Stimulated activated CD8-positive, alpha-beta memory T cell treated with anti-CD3 and anti-CD28 coated beads, Interleukin-15, amount 100 ng/mL, for 1 hour (primary cell): ENCODE results near the gene ADGRF5.

Experiments used
- DNase-seq: peaks from one replicate; pipeline ENCODE4 v3.0.0-alpha.2; 2020; ENCODE audit warnings: low read depth

Gene ADGRF5

DNA sequence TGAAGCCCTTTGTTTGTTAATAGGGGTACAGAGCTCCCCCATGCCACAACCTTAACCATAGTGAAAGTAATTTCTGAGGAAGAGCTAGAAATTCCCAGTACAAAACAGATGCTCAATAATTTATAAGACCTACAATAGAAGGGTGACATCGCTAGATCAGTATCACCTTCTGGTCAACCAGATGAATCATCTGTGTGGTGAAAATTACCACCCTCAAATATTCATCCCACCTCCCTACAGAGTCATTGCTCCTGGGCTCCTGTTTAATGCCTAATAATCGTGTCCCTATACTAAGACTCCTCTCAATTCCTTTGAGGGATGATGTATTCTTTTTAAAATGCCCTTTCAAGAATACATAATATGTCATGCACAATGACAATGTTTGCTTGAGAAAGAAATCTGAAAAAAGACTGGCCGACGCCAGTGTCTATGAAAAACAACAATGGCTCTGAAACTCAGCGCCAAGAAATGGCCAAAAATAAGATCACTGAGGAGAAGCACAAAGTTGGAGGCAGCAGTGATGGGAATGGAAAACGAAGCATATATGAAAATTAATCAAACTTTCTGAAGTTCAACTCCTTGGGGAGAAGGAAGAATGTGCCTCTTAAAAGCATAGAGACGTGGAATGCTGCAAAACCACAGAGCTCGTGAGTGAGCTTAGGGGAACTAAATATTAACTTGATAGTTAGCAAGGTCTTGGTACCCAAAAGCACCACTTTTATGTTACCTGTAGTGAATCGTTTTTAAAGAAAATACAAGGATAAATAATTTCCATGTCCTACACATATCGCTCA is 11.0 kb upstream of the ADGRF5 start:
- no peak for DNase-seq

DNA sequence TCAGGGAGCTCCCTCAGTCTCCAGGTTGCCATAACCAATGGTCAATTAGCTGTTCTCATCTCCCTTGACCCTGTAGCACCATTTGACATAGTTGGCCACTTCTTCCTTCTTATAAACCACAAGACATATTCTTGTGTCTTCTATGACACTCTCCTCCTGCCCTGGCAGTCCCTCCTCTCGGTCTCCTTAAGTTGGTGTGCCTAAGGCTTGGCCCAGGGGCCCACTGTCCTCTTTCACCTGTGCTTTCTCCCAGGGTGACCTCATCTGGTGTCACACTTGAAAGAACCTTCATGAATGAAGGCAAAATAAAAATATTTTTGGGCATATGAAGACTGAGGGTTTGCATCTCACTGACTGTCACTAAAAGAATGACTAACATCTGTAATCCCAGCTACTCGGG is 9.7 kb upstream of the ADGRF5 start:
- DNase-seq, result no peak

DNA sequence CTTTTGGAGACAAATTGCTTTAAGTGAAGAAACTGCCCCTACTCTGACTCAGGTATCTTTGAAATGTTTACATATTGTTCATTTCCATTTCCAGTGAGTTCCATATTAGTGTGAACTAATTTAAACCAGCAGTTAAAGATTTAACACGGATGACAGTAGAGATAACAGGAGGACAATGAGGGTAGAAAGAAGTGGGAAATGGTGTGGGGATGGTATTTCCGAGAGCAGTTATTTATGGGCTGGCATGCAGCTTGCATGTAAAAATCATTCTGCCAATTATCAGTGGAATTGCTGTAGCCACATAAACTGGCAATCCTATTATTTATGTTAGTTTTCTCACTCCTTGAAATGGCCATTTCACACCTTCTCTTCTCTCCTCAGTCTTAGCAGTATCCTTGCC is 8.6 kb upstream of the ADGRF5 start:
- no peak for DNase-seq

DNA sequence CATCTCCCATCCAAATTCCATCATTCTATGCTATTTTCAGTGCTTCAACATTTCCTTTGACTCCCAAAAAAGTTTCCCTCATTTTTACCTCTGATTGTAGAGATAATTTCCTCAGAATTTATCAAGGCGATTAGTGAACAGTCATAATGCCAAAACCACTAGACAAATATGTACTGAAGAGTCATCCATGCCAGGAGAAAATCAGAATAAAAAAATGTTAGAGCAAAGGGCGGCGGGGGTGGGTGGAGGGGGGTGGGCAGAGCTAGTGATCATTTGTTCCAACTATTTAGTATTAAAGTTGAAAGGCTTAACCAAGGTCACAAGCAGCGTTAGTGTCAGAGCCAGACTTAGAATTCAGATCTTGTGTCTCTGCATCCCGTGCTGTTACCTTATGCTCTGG is 5.3 kb upstream of the ADGRF5 start:
- DNase-seq, result no peak

DNA sequence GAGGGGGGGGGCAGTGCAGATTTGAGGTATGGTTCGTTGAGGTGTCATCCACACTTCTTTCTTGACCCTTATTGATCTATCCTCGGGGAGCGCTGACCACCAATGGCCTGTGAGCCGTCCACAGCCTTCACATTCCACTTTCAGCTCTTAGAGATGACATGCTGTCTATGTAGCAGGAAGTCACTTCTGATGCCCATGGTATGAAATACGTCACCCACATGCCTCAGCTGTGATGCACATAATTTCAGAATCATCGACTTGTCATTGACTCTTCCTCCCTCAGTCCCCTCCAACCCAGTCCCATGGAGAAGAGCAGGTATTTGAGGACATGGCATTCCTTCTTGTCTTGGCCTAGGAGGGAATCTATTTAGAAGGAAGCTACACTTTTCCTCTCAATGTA is 4.7 kb upstream of the ADGRF5 start:
- DNase-seq, result no peak

DNA sequence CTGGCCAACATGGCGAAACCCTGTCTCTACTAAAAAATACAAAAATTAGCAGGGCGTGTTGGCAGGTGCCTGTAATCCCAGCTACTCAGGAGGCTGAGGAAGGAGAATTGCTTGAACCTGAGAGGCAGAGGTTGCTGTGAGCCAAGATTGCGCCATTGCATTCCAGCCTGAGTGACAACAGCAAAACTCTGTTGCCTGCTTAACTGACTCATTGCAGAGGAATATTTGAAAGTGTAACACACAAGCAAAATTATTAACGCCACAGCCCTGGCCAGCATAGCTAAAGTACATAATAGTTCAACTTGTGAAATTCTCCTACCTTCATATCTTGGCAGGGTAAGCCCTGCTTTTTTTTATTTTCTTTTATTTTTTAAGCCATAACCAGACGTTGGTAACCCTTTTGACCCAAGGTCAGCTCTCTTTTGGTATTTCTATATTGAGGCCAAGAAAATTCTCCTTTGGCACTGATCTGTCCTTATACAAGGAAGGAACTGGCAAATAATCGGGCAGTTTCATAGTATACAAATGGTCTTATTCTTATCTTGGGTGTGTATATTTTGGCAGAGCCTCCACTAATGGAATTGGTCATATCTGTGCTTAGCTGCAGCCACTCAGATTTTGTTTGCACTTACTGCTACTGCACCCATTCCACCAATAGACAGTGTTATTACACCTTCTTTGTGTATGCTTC is 4.0 kb upstream of the ADGRF5 start:
- DNase-seq, result no peak

DNA sequence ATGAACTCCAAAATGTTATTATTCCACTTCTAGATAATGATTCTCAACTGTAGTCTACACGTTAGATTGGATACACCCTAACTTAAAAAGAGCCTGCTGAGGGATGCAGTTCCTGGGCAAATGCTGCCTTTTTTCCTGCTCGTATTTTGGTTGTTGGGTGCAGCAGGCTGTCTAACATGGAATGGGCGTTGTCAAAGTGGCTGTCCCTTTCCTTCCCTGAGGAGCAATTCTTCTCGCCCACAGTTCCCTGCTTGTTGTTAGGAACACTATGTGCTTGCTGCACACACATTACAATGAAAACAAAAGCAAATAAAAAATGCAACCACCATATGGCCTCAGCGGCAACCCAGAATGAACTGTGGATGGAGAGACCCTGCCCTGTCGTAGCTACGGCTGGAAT is 1.7 kb upstream of the ADGRF5 start:
- no peak for DNase-seq

DNA sequence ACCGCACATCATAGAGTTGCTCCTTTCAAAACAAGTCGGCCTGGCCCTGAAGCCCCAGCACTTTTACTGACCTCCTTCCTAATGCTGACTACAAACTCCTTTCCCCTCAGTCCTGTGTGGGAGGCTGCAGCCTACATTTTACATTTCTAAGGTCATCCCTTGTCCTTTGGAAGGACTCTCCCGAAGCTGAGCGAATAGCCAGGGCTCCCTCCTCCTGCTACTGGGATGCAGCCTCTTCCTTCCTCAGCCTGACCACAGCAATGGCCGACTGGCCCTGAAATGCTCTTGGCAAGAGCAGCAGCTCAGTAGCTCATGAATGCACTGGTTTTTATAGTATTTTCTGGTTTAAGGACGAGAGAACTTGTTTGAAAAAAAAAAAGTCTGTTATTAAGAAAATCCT is 679 bp downstream of the ADGRF5 start:
- DNase-seq, result no peak

DNA sequence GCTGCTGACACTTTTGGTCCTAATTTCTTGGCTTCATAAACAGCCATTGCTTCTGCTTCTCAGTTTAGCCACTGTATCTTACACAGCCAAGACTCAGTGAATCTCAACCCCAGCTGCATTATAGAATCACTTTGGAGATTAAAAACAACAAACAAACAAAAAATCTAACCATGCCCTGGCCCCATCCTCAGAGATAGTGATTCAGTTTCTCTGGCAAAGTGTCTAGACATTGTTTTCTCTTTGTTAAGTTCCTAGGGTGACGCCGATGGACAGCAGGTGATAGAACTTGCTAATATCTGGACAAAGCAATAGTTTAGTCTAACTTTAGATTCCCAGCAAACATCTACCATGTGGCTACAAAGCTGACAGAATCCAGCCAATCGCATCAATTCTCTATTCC is 2.9 kb downstream of the ADGRF5 start:
- DNase-seq, result no peak

DNA sequence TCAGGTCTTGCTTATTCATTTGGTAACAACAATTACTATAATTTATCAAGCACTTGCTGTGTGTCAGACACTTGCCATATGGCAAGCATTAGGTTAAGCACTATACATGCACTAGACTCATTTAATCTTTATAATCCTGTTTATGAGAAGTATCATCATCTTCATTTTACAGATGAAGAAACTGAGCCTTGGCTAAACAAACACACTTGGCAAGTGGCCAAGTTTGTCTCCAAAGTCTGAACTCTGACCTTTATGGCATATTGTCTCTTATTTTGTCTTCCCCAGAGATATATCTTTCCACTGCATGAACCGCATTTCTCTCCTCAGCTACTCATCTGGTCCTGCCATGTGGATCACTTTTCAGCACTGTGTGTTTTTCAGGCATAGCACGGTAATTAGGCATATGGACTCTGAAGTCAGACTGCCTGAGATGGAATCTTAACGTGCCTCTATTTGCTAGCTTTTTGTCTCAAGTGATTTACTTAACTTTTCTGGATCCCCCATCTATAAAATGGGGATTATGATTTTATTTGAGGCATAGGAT is 4.7 kb downstream of the ADGRF5 start:
- no peak for DNase-seq

DNA sequence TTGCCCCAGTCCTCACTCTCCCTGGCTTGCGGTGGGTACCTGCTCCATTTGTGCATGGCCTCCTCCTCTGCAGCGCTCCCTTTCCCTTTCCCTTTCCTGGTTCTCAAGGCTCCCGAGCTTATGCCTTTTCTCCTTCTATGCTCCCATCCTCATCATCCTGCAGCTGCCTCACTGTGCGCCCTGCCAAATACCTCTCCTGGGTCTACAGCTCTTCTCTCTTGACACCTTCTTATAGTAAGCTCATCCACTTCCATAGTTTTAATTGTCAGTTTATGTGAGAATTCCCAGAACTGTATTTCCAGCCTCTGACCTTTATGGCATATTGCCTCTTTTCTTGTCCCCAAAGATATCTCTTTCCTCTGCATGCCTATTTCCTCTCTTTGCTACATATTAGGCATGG is 5.9 kb downstream of the ADGRF5 start:
- DNase-seq, result no peak

DNA sequence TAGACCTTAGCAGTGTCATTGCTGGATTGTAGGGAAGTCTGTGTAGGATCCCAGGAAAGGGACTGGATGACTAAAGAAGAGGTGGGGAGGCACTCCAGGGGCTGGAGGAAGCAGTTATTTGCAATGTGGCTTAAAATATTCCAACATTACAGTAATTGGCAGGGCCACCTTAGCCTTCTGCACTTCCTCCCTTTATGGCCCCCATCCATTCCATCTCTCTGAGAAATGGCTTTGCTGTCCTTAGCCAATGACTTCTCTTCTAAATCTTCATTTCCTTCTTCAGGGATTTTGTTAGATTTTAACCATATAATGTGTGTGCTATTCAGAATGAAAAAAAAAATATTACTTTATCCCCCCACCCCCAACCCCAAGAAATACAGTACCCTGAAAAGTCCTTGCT is 6.4 kb downstream of the ADGRF5 start:
- no peak for DNase-seq

DNA sequence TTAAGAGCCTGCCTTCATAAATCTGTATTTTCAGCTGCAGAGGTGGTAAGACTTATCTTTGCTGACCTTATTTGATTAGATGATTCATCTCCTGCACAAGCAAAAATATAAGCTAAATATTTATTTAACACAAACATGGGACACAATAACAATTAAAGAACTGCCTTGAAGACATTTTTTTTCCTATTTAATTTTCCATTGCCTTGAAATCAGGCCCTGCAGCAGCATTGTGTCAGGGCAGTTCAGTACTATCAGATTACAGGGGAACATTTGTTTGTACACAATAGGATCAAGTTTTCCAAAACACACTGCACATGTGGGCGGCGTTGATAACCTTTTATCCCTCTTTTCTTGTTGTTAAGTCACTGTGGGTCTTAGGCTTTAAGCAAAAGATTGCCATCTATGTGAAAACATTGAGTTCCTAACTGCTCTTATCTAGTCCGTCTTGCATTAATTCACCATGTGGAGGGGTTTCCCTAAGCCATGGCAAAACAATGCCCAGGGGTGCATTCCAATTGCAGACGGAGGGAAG is 7.4 kb downstream of the ADGRF5 start:
- no peak for DNase-seq

DNA sequence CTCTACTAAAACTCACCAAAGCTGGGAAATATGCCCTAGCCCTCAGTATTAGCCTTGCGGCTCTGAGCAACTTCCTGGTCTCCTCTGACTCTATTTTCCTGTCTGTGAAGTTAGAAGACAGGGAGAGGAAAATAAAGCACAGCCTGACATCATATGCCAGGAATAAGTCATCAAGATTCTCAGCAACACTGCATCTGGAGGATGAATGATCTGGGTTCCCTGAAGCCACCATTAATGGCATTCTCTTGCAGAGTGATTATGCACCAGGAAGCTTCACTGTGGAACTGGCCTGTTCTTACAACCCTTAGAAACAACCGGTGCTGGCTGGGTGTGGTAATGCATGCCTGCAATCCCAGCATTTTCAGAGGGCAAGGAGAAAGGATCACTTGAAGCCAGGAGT is 12.4 kb downstream of the ADGRF5 start:
- DNase-seq, result no peak

DNA sequence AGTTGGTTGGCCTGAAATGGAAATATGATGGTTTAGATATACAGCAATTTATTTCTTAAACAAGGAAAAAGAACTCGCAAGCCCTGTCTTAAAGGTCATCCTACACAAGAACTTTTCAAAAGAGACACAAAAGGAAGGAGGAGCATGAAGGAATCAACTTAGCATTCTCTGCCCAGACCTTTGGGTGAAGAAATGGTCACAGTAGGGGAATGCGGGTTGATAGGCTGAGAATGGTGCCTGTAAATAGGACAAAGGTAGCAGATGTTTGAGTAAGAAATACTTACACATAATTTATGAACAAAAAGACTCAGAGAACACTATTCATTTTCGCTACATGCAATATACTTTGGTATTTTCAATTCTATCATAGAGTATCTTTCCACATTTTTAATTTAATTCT is 15.0 kb downstream of the ADGRF5 start:
- DNase-seq, result no peak

DNA sequence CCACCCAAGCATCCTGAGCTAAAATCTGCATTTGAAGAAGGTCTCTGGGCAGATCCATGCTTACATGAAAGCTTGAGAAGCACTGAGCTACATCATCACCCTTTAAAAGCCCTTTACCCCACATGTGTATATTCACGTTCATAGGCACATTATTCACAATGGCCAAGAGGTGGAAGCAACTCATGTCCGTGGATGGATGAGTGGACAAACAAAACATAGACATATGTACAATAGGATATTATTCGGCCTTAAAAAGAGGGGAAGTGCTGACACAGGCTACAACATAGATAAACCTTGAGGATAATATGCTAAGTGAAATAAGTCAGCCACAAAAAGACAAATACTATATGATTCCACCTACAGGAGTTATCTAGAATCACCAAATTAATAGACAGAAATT is 17.6 kb downstream of the ADGRF5 start:
- DNase-seq, result no peak

DNA sequence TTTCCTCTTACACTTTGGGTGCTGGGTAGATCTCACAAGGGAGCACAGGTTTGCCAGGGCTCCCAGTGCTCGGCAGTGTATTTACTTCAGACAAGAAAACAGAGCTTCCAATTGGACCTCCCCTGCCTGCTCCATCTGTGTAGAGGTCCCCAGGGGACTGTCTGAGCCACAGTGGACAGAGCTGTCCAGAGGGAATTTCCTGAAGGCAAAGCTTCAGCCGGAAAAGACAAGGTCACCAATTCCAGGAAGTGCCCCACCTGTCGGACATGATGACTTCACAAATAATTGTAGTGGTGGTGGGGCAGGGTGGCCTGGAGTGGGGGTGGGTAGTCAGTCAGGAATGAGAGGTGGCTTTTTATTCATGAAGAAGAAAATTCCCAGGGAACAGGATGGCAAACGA is 18.6 kb downstream of the ADGRF5 start:
- DNase-seq, result no peak

DNA sequence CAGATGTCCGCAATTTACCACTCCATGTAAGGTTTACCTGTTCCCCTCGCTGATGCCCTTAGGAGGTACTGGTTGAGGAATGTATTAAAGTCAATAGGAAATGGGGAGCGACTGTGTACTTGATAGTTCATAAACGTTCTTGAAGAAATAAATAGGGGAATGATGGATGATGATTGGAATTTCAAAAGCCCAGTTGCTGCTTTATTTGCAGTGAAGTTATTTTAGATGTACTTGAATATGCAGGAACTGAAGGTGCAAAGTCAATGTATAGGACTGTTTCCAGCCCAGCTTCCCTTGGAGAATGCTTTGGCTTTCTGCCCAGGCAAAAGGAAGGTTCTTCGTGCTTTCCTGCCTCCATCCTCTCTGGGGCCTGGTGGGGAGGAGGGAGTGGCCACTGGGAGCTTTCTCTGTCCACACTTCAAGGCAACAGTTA is 19.8 kb downstream of the ADGRF5 start:
- DNase-seq, result no peak

DNA sequence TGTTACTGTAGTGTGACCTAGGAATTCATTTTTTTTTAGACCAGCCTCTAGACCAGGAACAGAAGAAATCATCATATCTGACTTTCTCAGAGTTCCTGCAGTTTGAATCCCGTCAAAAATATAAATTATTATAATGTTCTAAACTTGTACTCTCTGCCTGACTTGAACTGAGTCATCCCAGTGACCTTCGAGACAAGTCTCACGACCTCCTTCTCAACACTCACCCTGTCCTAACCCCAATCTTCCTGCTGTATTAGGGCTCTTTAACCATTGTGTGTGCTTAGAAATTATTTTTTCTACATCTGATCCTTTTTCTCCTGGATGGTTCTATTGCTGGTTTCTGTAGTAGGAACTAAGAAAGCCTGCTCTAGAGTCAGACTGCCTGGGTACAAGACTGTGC is 21.5 kb downstream of the ADGRF5 start:
- no peak for DNase-seq

DNA sequence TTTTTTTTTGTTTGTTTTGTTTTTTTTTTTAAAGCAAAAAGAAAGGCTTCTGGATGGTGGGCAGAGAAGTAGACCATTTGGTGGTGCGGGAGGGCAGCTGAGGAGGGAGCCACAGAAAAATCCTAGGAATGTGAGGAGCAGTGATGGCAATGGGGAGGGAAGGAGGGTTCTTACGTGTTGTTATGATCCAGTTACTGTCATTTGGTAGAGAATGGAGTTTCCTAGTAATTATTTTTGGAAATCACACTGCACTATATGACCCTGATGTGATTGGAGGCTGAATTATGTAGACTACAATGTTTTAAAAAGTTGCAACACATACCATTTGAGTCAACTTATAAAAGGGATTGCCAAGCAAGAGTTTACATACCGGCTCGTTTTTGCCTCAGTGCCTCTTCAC is 22.1 kb downstream of the ADGRF5 start:
- DNase-seq, result no peak

DNA sequence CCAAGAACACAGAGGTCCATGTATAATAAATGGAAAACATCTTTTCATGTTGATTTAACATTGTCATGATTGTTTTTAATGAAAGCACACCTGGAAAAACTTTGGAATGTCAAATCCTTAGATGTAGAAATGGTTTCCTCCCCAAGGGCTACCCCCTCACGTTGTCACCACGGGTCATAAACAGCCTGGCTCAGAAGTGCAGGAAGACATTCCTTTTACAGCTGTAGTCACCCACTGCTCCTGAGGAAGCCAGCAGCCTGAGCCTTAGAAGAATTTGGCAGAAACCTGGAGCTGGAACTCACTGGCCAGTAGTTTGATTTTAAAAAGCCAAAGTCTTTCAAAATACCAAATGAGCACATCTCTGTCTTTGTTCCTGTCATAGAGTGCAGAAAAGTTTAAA is 23.7 kb downstream of the ADGRF5 start:
- no peak for DNase-seq

DNA sequence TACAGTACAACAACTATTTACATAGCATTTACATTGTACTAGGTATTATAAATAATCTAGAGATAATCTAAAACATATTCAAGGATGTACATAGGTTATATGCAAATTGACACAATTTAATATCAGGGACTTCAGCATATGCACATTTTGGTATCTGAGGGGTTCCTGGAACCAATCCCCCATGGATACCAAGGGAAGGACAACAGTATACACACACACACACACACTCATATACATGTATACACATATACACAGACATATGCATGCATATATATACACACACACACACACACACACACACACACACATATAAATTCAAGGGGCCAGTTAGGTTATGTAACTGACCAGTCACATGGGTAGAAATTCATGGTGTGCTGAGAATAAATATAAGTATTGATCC is 24.9 kb downstream of the ADGRF5 start:
- no peak for DNase-seq

DNA sequence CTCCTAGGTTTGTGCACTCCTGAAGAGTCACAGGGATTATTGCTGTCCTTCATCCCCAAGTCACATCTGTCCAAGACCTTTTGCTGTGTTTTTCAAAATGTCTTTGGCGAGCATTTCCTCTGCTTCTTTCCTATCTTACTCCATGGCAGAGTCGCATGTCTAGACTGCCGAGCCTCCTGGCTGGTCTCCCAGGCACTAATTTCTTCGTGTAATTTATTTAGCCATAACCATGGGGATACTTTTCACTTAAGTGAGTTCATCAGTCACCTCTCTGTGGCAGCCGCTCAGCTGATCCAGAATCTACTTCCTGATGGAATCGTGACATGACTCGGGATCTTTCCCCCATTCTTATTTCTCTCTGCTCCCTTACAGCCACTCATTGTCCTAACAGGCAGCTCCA is 25.8 kb downstream of the ADGRF5 start:
- no peak for DNase-seq
